ENCODE results near the gene SNTG2.
"Not testable (repeated sequence)": the region's sequence is repeated elsewhere in the genome, so short reads cannot be mapped to it uniquely, and the experiment has no call there.

The SNTG2 gene

GRCh38 chr2:1374287-1374686, 423.6 kb downstream of the SNTG2 start:
- no peak overlapping the region for H3K4me3 ChIP-seq (ENCODE audit: low read depth, low read length)
- no peak for DNase-seq (ENCODE audit: low read depth)
- in situ Hi-C loops (cut with HindIII; ENCODE audit: low sequenced_read_pairs), result no loop called here
- no peak for TF ChIP-seq CTCF (IDR thresholded peaks at IDR 0.05; ENCODE audit: low read depth, low read length, missing control alignments)

DNA sequence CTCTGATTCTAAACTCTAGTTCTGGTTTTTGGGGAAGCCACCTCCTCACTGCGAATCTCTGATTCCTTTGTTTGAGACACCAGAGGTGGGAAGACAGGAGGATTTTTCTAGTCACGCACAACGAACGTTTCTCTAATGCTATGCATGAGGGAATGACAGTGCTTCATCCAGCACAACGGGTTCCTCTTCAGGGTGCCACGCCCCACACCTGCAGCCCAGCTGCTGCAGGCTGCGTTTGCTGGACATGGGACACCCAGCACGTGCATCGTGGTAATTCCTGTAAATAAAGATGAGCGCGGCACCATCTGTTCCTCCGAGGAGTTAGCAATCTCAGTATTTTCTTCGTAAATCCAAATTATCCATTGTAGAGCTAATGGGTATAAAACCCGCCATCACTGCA, 425.1 kb downstream of the SNTG2 start:
- no peak overlapping the region for H3K4me3 ChIP-seq (ENCODE audit: low read depth, low read length)
- in situ Hi-C loops (cut with HindIII; ENCODE audit: low sequenced_read_pairs), result no loop called here
- TF ChIP-seq CTCF (IDR thresholded peaks at IDR 0.05; ENCODE audit: low read depth, low read length, missing control alignments), result no peak
- DNase-seq (ENCODE audit: low read depth), result no peak

DNA sequence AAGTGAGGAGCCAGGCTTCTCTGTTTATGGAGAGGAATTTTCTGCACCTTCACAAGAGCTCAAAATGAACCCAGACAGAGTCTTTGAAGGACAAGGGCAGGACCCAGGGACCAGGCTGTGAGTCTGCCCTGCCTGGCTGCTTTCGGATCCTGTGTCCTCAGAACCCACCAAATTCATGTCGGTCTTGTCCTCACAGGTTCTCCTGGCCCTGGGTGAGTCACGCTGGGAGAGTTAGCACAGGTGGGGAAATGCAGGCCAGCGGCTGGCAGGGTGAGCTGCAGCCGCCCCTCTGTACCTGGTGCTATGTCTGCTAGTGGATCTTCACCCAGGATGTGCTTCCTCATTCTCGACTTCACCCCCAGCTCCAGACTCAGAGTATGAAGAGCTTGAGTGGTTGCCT, 426.8 kb downstream of the SNTG2 start:
- in situ Hi-C loops (cut with HindIII; ENCODE audit: low sequenced_read_pairs), result no loop called here
- no peak for DNase-seq (ENCODE audit: low read depth)
- H3K4me3 ChIP-seq (ENCODE audit: low read depth, low read length), result no peak overlapping the region
- no peak for TF ChIP-seq CTCF (IDR thresholded peaks at IDR 0.05; ENCODE audit: low read depth, low read length, missing control alignments)

DNA sequence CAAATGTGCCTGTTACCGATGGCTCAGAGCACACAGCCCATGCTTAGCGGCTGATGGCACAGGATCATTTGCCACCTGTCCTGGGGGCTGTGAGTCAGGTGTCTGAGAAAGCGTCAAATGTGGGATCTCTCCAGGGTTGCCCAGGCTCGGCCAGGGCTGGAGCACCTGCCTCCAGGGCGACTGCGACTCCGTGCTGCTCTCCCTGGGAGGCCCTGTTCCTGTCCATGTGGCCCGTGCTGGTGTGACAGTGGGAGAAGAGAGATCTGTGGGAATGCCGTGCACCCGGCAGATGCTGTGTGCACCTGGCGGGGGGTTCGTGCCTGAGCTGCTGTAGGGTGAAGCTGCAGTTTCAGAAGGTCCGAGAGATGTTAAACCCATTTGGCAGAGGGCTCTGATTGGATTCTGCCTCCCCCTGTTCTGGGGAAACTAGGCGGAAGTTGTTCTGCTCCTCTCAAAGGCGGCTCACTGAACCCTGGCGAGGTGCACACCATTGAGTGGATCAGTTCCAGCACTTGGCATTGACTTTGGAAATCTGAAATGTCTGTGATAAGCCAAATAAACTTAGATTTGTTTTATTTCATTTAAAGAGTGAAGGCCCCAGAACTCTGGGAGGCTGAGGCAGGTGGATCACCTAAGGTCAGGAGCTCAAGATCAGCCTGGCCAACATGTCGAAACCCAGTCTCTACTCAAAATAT, 428.0 kb downstream of the SNTG2 start:
- in situ Hi-C loops (cut with HindIII; ENCODE audit: low sequenced_read_pairs), result no loop called here
- no peak for DNase-seq (ENCODE audit: low read depth)
- no peak overlapping the region for H3K4me3 ChIP-seq (ENCODE audit: low read depth, low read length)
- no peak for TF ChIP-seq CTCF (IDR thresholded peaks at IDR 0.05; ENCODE audit: low read depth, low read length, missing control alignments)

DNA sequence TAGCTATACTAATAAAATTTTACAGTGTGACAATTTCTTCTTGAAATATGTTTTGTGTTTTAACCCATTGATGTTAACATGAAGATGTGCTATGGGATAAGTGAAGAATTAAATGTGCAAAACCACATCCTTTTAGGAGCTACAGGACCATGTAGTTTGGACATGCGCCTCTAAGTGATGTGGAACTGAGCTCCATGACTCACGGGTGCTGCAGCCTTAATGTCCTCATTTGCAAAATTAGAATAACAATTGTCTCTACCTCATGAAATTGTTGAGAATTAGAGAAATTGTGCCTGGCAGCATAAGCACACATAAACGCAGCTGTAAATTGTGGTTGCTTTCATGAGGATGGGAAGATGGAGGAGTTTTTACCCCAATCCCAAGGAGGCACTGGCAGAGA, 431.0 kb downstream of the SNTG2 start:
- H3K4me3 ChIP-seq (ENCODE audit: low read depth, low read length), result no peak overlapping the region
- DNase-seq (ENCODE audit: low read depth), result no peak
- in situ Hi-C loops (cut with HindIII; ENCODE audit: low sequenced_read_pairs), result loop anchor here (5.0 kb wide), 1 partner anchor 34 kb away; no protein-coding TSS in a partner anchor
- TF ChIP-seq CTCF (IDR thresholded peaks at IDR 0.05; ENCODE audit: low read depth, low read length, missing control alignments), result no peak

DNA sequence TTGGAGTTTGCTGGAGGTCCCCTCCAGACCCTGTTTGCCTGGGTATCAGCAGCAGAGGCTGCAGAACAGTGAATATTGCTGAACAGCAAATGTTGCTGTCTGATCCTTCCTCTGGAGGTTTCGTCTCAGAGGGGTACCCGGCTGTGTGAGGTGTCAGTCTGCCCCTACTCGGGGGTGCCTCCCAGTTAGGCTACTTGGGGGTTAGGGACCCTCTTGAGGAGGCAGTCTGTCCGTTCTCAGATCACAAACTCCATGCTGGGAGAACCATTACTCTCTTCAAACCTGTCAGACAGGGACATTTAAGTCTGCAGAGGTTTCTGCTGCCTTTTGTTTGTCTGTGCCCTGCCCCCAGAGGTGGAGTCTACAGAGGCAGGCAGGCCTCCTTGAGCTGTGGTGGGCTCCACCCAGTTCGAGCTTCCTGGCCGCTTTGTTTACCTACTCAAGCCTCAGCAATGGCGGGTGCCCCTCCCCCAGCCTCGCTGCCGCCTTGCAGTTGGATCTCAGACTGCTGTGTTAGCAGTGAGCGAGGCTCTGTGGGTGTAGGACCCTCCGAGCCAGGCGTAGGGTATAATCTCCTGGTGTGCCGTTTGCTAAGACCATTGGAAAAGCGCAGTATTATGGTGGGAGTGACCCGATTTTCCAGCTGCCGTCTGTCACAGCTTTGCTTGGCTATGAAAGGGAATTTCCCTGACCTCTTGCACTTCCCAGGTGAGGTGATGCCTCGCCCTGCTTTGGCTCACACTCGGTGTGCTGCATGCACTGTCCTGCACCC, 437.5 kb downstream of the SNTG2 start:
- DNase-seq (ENCODE audit: low read depth); in situ Hi-C loops (cut with HindIII; ENCODE audit: low sequenced_read_pairs); H3K4me3 ChIP-seq (ENCODE audit: low read depth, low read length): not testable (repeated sequence)

GRCh38 chr2:1390118-1390517, 439.5 kb downstream of the SNTG2 start:
- H3K4me3 ChIP-seq (ENCODE audit: low read depth, low read length); DNase-seq (ENCODE audit: low read depth); in situ Hi-C loops (cut with HindIII; ENCODE audit: low sequenced_read_pairs): not testable (repeated sequence)

Data from astrocyte of the cerebellum (primary cell).